PC-9 (cell line): ENCODE results near the gene EPB41. TPM values are rescaled to one million over a fixed set of nuclear protein-coding genes. Genes with fewer than 3 reads are reported as not detected.

ENCODE experiments used
- BruUV-seq: library from RNA; stranded (reverse); fragments of 400-500 nt; replicated peaks from 2 replicates; lab custom pipeline; 2021; lab: Mats Ljungman, UMichigan
- CTCF ChIA-PET: fragments of 300-600 bp; sonication (Branson Sonifier 250); formaldehyde crosslinking; loops from one replicate; lab custom pipeline; 2022; ENCODE audit warnings: antibody characterized with exemption; lab: Charles Lee
- POLR2A ChIA-PET: fragments of 300-600 bp; sonication (Branson Sonifier 250); formaldehyde crosslinking; loops from one replicate; lab custom pipeline; 2022; ENCODE audit warnings: antibody characterized with exemption; ENCODE audit not compliant: unreplicated experiment; lab: Charles Lee
- DNase-seq, 2 experiments: peaks; one replicate each; pipeline versions ENCODE4 v3.0.0 to v3.0.0-alpha.2; 2015 to 2022; ENCODE audit warnings: mixed read lengths in 1 of 2
- H2AFZ ChIP-seq: fragments of 200-600 bp; sonication (generic); 2 replicates; pipeline ENCODE4 v1.8.1; 2017; ENCODE audit warnings: antibody characterized with exemption
- H3F3A ChIP-seq: fragments of 200-600 bp; sonication (generic); 2 replicates; pipeline ENCODE4 v1.8.1; 2017; ENCODE audit warnings: antibody characterized with exemption, mild to moderate bottlenecking, low read depth; ENCODE audit not compliant: insufficient read depth
- H3K27ac ChIP-seq: fragments of 200-600 bp; sonication (generic); 2 replicates; pipeline ENCODE4 v1.6.1; 2016; ENCODE audit warnings: mixed run types
- H3K27me3 ChIP-seq: fragments of 200-600 bp; sonication (generic); 2 replicates; pipeline ENCODE4 v1.6.1; 2016; ENCODE audit warnings: low read depth, mixed run types; ENCODE audit not compliant: insufficient read depth
- H3K36me3 ChIP-seq: fragments of 200-600 bp; sonication (generic); 2 replicates; pipeline ENCODE4 v1.6.1; 2016; ENCODE audit warnings: low read depth, mixed run types
- H3K4me1 ChIP-seq: fragments of 200-600 bp; sonication (generic); replicated peaks from 2 replicates; pipeline ENCODE4 v1.6.1; 2016; ENCODE audit warnings: mixed run types; ENCODE audit not compliant: insufficient read depth
- H3K4me2 ChIP-seq: fragments of 200-600 bp; sonication (generic); 2 replicates; pipeline ENCODE4 v1.6.1; 2017; ENCODE audit warnings: mixed run types
- H3K4me3 ChIP-seq: fragments of 200-600 bp; sonication (generic); 2 replicates; pipeline ENCODE4 v1.6.1; 2016; ENCODE audit warnings: mixed run types
- H3K79me2 ChIP-seq: fragments of 200-600 bp; sonication (generic); 2 replicates; pipeline ENCODE4 v1.6.1; 2017; ENCODE audit warnings: low read depth, mixed run types
- H3K9me2 ChIP-seq: fragments of 200-600 bp; sonication (generic); 2 replicates; pipeline ENCODE4 v1.8.1; 2017; ENCODE audit warnings: mild to moderate bottlenecking; ENCODE audit not compliant: insufficient read depth
- H3K9me3 ChIP-seq: fragments of 200-600 bp; sonication (generic); 2 replicates; pipeline ENCODE4 v1.8.1; 2016; ENCODE audit warnings: low read depth; ENCODE audit not compliant: insufficient read depth
- H4K20me1 ChIP-seq: fragments of 200-600 bp; sonication (generic); 2 replicates; pipeline ENCODE4 v1.8.1; 2017; ENCODE audit not compliant: insufficient read depth
- EZH2 ChIP-seq: fragments of 200-600 bp; sonication (generic); IDR thresholded peaks from 2 replicates; pipeline ENCODE4 v1.8.0; 2017; ENCODE audit warnings: antibody characterized with exemption, low read depth
- intact Hi-C: fragments of 100-400 bp; cut with micrococcal nuclease; formaldehyde crosslinking; loops from one replicate; pipeline ENCODE4 v1.10.0; 2022; ENCODE audit not compliant: unreplicated experiment
- total RNA-seq: library from RNA; stranded (reverse); gene quantifications from 2 replicates; pipeline ENCODE4 v1.2.3, GENCODE V29; 2021
- TF ChIP-seq, protein P1 (sequence below): fragments of 200-600 bp; sonication (generic); conservative IDR thresholded peaks from 2 replicates; pipeline ENCODE4 v1.6.1; 2017; ENCODE audit warnings: mixed run types, antibody characterized with exemption, mild to moderate bottlenecking, moderate library complexity

Gene EPB41
- total RNA-seq, 1 experiment from 2014 or later, result 42.2 TPM

DNA sequence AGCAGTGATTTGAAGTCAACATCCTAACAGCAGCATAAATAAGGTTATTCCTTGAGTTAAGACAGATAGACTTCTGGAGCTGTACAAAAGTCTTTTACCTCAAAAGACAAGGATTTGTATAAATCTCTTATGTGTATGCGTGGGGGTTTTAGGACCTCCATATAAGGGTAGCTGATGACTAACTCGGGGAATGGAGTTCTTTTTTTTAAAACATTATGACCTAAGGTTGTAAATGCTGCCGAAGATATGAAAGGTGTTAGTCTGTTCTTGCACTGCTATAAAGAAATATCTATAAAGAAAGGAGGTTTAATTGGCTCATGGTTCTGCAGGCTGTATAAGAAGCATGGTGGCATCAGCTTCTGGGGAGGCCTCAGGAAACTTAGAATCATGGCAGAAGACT, 90.4 kb downstream of the EPB41 start:
- H3F3A ChIP-seq, result no peaks in the 10 kb centered on the region
- H3K9me2 ChIP-seq, result no peaks in the 10 kb centered on the region
- POLR2A ChIA-PET, result no interaction called here
- no peak overlapping the region for H2AFZ ChIP-seq
- CTCF ChIA-PET, result interaction anchor here (0.6 kb wide), 1 partner anchor 35 kb away, joined by 3 read pairs; no protein-coding TSS in a partner anchor
- TF ChIP-seq, protein P1, sequence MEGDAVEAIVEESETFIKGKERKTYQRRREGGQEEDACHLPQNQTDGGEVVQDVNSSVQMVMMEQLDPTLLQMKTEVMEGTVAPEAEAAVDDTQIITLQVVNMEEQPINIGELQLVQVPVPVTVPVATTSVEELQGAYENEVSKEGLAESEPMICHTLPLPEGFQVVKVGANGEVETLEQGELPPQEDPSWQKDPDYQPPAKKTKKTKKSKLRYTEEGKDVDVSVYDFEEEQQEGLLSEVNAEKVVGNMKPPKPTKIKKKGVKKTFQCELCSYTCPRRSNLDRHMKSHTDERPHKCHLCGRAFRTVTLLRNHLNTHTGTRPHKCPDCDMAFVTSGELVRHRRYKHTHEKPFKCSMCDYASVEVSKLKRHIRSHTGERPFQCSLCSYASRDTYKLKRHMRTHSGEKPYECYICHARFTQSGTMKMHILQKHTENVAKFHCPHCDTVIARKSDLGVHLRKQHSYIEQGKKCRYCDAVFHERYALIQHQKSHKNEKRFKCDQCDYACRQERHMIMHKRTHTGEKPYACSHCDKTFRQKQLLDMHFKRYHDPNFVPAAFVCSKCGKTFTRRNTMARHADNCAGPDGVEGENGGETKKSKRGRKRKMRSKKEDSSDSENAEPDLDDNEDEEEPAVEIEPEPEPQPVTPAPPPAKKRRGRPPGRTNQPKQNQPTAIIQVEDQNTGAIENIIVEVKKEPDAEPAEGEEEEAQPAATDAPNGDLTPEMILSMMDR, result no peak
- no peak for TF ChIP-seq EZH2
- no peak overlapping the region for H3K27ac ChIP-seq
- H3K27me3 ChIP-seq, result no peaks in the 10 kb centered on the region
- H3K4me2 ChIP-seq, result no peak overlapping the region
- no peaks in the 10 kb centered on the region for H3K9me3 ChIP-seq
- H4K20me1 ChIP-seq, result no peaks in the 10 kb centered on the region
- BruUV-seq, result no TSS peak
- peaks cover 18% of the 10 kb centered on the region for H3K4me1 ChIP-seq
- intact Hi-C loops, result no loop called here
- H3K79me2 ChIP-seq, result no peaks in the 10 kb centered on the region
- no peak for DNase-seq
- H3K36me3 ChIP-seq, result no peaks in the 10 kb centered on the region
- H3K4me3 ChIP-seq, result no peak overlapping the region

DNA sequence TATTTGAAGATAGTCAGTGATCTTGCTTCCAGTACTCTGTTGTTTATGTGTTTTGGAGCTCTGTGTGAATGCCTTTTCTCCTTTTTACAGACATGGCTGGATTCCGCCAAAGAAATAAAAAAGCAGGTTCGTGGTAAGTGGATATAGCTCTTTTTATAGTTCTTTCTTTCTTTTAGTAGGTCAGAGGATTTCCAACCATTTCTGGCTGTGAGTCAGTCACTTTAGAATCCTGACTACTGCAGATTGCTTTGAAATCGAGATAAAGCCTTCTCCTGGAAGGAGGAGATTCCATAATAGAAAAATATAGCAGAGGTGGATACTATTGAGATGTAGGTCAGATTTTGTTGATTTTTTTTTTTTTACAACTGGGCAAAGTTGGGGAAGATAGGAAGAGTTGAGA, 97.4 kb downstream of the EPB41 start:
- Histone ChIP-seq H3K27me3 (no peaks in the 10 kb centered on the region), H2AFZ (no peak overlapping the region), H3K4me2 (no peak overlapping the region), H3K36me3 (no peaks in the 10 kb centered on the region), H4K20me1 (no peaks in the 10 kb centered on the region), H3K79me2 (no peaks in the 10 kb centered on the region), H3K27ac (no peak overlapping the region), H3K9me3 (no peaks in the 10 kb centered on the region), H3K9me2 (no peaks in the 10 kb centered on the region), H3K4me1 (no peaks in the 10 kb centered on the region), H3K4me3 (no peak overlapping the region), H3F3A (no peaks in the 10 kb centered on the region)
- intact Hi-C loops, result no loop called here
- TF ChIP-seq, protein P1, result no peak
- no peak for TF ChIP-seq EZH2
- DNase-seq, result no peak
- BruUV-seq, result no TSS peak
- ChIA-PET POLR2A (interaction anchor here (0.6 kb wide), 1 partner anchor 687 kb away, joined by 5 read pairs; no protein-coding TSS in a partner anchor), CTCF (no interaction called here)

DNA sequence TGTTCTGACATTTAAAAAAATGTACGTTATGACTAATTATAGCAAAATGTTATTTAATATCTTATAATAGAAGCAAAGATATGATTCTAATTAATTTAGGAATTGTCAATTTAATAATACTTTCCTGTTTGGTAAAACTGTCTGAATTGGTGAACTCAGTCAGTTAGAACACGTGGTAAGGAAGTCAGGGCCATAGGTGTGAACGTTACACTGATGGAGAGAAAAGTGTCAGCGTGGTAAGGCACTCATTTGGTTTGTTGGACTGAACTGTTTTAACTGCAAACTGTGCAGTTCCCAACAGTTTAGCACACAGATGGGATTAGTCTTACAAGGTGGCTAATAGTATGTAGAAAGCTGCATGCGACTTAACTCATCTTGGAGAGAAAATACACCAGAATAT, 102.9 kb downstream of the EPB41 start:
- Histone ChIP-seq H3K4me3 (no peak overlapping the region), H4K20me1 (no peaks in the 10 kb centered on the region), H3K9me2 (no peaks in the 10 kb centered on the region), H3K27ac (no peak overlapping the region), H3K27me3 (no peaks in the 10 kb centered on the region), H3K36me3 (no peaks in the 10 kb centered on the region), H3K9me3 (no peaks in the 10 kb centered on the region), H3K4me2 (no peak overlapping the region), H3K79me2 (no peaks in the 10 kb centered on the region), H3F3A (no peaks in the 10 kb centered on the region), H2AFZ (no peak overlapping the region), H3K4me1 (no peaks in the 10 kb centered on the region)
- no TSS peak for BruUV-seq
- CTCF ChIA-PET, result no interaction called here
- intact Hi-C loops, result no loop called here
- TF ChIP-seq, protein P1, result no peak
- TF ChIP-seq EZH2, result no peak
- POLR2A ChIA-PET, result no interaction called here
- no peak for DNase-seq
